HG02798 (cell line): ENCODE results near the gene HDAC4.

Experiments used
- ATAC-seq: cut with Tn5 transposase; IDR thresholded peaks from one replicate; pipeline ENCODE4 v1.9.1; 2021; ENCODE audit warnings: mild to moderate bottlenecking; ENCODE audit not compliant: unreplicated experiment, poor library complexity

Gene HDAC4

DNA sequence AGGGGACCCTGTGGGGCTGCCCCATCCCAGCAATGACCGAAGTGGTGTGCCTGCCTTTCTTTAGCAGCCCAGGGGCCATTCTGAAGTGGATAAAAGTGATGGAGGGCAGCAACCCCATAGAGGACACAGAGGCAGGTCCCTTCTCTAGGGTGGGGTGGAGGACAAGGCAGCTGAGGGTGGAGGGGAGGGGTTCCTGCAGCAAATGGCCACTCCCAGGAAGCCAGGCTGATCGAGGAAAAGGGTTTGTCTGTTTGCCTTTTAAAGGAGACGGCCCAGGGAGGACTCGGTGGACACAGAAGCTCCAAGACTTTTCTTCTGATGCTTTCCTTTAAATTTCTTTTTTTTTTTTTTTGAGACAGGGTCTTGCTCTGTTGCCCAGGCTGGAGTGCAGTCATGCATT is 280.2 kb downstream of the HDAC4 start:
- no peak for ATAC-seq

DNA sequence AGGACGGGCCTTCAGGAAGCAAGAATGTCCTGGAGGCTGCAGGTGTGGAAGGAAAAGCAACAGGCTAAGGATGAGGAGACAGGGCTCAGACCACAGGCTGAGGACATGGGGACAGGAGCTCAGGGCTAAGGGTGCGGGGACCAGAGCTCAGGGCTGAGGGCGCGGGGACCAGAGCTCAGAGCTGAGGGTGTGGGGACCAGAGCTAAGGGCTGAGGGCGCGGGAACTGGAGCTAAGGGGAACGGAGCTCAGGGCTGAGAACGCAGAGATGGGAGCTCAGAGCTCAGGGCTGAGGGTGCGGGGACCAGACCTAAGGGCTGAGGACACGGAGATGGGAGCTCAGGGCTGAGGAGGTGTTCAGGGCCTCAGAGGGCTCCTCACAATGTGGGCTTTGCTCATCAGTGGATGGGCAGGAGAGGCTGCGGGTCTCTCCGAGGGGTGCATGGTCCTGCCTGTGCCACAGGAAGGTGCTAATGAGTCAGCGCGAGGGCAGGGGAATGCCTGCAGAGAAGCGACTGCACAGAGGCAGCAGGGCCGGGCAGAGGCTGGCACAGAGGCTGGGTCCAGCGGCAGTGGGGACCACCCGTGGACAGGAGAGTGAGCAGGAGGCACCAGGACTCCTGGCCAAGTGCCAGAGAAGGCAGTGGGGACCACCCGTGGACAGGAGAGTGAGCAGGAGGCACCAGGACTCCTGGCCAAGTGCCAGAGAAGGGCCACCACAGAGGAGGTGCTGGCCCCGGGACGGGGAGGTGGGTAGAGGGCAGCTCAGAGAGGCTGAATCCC is 281.3 kb downstream of the HDAC4 start:
- ATAC-seq, result no peak

DNA sequence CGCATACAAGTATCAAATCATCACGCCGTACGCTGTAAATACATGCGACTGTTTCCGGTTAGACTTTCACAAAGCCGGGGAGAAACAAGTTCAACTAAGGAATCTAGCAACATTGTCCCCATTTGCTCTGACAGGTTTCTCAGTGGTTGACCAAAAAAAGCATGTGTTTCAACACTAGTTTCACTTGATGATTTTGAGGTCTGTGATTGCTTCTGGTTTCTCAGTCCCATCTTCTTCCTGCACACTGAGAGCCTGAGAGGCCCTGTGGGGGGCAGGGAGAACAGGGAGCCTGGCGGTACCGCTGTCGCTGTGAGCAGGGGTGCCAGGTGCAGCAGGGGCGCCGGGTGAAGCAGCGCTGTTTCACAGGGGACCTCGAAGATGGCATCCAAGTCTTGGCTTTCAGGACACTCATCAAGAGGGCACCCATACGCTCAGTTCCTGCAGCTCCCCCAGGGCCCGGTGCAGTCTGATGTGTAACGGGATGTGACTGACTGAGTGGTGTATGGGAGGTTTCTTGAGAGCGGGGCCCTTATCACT is 282.1 kb downstream of the HDAC4 start:
- ATAC-seq, result no peak

DNA sequence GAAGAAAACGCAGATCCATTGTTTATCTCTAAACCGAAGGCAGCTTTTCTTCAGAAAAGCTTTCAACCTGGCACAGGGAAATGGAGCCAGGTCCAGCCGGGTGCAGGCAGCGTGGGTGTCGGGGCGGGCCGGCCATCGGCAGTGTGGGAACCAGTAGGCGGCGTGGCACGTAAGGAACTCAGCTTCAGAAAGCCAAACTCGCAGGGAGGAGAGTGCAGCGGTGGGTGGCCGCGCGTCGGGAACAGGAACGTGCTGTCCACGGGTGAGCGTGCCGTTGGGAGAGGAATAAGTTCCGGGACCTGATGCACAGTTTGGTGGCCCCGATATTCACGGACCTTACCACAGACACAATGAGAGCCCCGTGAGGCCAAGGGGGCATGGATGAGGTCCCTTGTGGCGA is 282.6 kb downstream of the HDAC4 start:
- ATAC-seq, result no peak

DNA sequence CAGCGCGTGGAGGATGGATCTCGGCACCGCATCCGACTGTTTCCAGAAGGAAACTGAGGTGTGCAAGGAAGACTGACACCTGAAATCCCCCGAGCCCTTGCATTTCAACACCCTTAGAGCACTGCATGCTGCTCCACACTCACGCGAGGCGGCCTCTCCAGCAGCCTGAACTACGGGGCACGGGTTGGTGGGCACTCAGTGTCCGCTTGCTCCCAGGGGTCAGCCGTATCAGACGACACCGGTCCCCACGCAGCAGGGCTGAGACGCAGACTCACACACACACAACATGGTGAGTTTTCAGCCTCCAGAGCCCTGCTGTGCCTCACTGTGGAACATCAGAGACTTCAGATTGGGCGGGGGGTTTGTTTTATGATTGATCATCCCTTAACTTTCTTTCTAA is 283.0 kb downstream of the HDAC4 start:
- ATAC-seq, result no peak

DNA sequence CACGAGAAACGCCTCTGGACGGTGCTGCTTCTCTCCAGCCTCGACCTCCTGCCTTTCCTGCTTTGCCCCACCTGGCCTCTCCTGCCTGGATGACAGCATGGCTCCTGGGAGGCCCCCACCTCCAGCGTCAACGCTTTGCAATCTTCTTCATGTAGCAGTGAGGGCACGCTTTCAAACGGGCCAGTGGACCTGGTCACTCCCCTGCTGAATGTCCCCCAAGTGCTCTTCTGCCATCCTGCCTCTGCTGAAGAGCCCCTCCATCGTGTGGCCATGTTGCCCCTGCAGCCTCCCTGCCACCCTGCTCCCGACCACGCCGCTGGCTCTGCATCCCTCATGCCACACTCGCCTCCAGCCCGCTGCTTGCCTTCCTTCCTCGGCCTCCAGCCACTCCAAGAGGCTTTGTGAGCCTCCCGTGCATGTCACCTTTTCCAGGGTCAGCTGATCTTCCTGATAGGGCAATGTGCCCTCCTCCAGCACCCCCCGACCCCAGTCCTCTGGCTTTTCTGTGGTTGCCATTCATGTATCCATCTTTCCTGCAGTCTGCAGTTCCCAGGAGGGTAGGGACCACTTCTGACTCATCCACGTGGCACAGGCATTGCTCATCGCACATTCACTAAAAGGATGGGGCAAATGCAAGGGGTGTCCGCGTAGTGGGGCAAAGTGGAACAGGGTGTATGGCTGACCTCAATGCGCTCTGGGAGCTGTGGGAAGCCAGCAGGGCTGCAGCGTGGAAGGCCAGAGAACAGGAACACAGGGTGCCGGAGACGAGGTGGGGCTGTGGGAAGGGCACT is 284.2 kb downstream of the HDAC4 start:
- no peak for ATAC-seq

DNA sequence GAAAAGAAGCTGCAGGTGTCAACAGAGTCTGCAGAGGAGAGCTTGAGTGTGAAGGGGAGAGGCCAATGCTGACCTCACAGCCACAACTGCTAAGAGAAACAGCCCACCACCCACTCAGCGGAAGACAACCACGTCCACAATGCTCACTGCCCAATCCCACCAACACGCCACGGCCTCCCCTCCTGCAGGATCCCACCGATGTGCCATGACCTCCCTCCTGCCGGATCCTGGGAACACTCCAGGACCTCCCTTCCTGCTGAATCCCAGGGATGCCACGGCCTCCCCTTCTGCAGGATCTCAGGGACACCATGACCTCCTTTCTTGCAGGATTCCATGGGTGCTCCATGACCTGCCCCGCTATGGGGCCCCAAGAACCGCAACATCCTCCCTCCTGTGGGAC is 285.2 kb downstream of the HDAC4 start:
- ATAC-seq, result no peak

DNA sequence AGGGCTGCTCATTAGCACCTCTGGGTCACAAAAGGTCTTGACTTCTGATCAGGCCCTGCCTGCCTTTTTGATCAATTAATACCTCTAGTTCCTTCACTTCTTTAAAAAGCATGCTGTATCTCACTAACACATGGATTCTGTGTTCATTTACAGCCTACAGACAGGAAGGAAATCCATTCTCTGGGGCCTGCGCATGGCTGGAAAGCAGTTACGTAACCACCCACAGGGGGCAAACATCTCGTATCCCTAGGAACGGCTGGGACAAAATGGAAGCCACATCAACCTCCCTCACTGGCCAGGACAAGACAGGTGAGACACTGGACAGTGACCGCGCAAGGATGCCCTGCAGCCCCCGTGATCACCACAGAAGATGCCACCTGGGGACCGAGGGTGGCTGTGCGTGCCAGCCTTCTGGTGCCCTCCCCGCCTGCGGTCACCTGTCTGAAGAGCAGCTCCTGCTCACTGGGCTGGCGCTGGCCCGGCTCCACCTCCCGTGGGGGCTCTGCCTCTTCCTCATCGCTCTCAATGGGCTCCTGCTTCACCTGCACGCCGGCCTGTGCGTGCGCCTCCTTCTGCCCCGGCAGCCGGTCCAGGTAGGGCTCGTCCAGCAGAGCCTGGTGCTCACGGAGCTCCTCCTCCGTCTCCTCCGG is 286.1 kb downstream of the HDAC4 start:
- no peak for ATAC-seq

DNA sequence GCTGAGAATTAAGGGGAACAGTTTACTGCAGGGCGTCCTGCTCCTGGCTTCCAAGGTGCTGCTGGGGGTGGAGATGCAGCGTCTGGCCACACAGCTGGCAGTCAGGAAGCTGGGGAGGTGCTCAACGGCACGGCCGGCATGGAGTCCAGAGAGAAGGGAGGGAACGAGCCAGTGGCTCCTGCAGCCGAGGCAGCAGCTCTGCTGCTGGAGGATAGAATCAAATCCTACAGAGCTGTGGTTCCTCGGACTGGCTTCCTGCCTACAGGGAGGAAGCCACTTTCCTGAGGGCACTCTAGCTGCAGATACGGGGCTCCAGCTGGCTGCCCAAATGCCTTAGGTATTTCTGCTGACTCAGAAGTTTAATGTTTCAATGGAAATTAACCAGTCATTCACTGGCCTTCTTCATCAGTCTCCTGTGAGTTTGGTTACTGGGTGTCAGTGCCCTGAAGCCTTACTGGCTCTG is 286.7 kb downstream of the HDAC4 start:
- no peak for ATAC-seq

DNA sequence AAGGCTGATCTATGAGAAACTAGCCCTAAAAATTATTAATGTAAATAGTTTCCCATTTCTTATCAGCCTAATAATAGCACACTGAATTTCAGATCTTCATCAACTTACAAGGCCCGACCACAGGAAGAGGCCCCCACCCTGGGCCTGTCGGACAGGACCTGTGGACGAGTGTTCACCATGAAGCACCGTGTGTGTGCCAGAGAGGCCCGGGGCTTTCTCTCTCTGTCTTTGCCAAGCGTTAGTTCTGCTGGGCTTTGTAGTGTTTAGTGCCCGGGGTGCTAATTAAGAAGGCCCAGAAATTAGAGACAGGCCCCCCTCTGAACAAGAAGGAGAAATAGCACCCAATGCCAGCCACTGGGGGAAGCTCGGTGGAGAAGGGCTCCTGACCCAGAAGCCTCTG is 287.2 kb downstream of the HDAC4 start:
- no peak for ATAC-seq

DNA sequence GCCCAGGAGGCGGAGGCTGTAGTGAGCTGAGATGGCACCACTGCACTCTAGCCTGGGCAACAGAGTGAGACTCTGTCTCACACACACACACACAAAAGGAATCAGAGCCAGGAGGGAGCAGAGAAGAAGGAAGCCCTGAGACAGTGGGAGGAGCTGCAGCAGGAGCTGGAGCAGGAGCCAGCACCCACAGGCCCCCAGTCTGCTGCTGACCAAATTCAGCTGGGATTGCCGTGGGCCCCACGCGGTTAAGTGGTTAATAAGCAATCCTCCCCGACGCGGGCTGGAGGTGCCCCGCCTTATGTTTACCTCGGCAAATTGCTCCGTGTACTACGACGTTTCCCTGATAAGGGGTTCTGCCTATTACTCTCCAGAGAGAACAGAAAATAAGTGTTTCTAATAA is 287.6 kb downstream of the HDAC4 start:
- no peak for ATAC-seq

DNA sequence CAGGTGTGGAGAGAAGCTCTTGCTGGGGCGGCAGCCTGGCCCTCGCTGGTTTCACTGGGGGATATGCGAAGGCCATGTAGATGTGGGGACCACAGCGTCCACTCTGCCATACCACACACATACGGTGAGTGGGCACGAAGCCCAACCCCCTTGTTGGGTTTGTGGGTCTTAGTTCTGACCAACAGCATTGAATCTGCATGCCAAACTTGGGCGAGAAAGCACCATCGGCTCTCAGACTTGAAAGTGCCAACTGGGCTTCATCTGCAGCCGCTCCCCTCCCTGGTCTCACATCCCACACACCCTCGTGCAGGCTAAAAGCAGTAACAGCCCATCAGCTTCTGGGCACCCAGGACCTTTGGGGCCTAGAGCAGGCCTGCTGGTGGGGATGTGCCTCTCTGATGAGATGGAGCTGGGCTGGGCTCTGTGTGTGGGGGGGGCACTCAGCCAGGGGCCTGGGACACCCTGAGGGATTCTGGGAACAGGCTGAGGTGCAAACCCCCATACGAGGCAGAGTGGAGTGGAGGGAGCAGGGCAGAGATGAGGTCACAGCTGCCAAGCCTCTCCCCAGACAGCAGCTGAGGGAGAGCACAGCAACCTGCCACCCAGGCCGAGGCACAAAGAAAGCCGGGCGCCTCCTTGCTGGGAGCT is 288.6 kb downstream of the HDAC4 start:
- no peak for ATAC-seq

DNA sequence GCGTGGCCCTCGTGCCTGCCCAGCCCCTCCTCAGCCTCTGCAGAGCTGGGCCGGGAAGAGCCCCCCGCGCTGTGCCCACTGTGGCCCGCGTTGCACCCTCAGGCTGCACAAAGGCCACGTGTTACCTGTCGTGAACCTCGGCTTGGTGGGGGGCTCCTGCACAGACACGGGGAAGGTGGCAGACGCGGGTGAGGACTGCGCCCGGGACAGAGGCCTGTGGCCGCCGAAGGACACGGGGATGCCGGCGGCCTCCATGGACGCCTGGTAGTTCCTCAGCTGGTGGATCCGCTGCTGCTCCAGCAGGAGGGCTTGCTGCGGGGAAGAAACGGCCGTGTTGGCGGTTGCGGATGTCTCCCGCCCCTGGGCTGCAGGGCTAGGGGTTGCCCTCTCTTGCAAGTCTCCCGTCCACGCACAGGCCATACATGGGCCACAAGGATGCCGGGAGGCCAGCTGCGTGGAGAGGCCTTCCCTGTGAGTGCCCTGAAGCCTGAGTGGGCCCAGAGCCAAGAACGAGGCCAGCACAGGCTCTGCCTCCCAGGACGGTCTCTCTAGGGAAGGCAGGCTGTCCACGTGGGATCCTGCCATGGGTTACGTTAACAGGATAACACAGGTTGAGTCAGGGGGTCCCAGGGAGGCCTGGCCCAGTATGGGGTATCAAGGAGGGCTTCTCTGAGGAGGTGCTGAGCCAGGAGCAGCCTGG is 289.3 kb downstream of the HDAC4 start:
- no peak for ATAC-seq

DNA sequence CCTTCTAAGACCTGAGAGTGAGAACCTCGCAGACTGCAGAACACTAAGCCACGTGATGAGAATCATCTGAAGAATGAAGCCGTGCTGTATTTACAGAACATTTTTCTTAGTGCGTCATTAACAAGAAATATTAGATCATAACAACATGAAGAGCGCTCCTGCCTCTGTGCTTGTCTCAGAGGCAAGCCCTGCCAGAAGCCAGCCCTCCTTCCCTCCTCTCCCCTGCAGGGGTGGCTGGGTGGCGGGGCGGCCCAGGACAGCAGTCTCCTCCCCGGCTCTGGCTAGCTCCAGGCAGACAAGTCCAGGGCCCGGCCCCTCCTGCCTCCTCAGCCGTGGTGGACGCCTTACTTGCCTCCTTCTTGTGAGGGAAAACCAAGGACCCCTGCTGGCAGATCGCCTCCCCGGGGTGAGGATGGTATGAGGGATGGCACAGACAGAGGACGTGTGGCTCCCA is 290.2 kb downstream of the HDAC4 start:
- no peak for ATAC-seq

DNA sequence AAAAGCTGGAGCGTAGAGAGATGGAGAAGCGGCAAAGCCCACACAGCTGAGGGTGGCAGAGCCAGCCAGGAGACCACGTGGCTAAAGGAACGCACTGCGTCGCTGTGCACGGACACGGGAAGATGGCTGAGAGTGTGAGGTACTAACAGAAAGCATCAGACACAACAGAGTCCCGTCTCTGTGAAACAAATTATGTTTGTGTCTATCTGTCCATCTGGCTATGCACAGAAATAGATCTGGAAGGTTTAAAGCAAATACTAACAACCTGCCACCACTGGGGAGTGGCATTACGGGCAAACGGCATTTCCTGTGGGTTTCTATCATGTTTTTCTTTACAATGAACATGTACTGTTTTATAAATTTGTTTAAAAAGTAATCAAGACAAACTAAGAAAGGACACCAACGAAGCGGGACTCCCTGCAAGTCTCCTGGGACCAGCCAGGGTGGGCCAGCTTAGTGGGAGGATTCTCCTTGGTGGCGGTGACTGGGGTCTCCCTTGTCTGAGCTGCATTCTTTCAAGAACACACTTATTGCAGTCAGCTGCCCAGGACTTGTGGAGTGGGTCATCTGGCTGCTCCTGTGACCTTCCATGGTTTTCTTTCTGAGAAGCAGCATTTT is 290.8 kb downstream of the HDAC4 start:
- ATAC-seq, result no peak

DNA sequence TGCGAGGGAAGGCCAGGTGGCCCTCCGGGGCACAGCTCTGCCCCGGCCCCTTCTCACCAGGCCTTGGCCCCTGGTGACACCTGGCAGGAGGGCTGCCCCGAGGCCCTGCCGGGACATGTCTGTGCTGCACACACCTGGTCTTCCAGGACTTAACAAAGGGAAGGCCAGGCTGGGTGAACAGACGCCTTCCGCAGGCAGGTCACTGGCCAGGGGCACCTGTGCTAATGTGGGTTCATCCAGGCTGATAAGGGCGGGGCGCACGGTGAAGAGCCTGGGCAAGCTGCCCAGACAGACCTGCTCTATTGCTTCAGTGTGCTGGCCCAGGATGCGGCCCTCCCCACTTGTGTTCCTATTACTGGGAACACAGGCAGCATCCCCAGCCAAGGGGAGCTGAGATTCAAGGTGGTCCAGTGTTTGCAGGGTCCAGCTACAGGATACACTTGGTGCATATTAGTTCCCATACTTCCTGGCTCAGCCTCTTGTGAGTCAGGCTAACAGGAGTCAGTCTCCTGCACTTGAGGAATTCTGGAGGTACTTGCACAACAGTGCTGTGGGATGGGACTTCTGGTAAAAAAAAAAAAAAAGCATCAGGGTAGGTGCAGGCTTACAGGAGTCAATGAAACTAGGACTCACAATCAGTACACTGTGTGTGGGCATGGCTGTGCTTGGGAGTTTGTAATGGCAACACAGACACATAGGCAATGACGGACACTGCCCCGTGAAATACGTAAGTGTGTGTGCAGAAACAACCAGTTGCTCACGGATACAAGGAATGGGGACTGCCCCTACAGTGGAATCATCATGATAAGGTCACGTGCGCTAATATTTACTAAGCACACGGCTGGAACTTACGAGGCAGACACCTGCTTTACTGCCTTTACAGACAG is 291.5 kb downstream of the HDAC4 start:
- no peak for ATAC-seq

DNA sequence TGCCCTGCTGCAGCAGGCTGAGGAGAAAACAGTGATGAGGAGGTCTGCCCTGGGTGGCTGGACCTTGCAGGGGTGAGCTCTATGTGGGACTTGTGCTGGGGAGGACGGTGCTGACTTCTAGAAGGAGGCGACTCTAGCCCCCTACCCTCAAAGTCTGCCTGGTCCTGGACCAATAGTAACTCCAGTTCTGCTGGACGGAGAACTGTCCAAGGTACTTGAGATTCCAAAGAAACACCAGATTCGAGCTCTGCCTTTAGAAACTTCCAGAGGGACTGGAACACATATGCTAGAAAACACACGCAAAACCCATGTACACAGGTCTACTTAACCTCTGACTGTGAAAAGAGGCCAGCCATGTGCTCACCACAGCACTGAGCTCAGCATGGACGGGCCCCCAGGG is 292.4 kb downstream of the HDAC4 start:
- ATAC-seq, result no peak

DNA sequence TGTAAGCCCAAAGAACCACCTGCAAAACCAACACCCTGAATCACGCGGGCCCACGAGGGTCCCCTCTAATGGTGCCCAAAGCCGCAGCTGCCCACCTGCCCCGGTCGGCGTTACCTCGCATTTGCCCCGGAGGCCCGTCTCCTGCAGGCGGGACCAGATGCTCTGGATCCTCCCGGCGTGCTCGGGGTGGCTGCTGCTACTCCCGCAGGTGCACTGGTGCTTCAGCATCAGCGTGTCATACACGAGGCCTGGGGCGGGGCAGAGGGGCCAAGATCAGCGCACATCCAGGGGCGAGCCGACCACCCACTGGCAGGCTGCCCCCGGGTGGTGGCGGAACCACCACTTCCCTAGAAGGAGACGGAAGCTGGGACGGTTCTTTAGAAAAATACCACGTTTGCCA is 292.9 kb downstream of the HDAC4 start:
- no peak for ATAC-seq
